ENCODE measurements around the gene SLC12A7. TPM values are rescaled to one million over a fixed set of nuclear protein-coding genes. Genes with fewer than 3 reads are reported as not detected.
"Not testable (repeated sequence)": the region's sequence is repeated elsewhere in the genome, so short reads cannot be mapped to it uniquely, and the experiment has no call there.

Gene SLC12A7
- total and polyA plus RNA-seq, 2 donors (not counting 1 experiment from before 2014, with no cell fraction given), result 2.9 to 23.9 TPM

DNA sequence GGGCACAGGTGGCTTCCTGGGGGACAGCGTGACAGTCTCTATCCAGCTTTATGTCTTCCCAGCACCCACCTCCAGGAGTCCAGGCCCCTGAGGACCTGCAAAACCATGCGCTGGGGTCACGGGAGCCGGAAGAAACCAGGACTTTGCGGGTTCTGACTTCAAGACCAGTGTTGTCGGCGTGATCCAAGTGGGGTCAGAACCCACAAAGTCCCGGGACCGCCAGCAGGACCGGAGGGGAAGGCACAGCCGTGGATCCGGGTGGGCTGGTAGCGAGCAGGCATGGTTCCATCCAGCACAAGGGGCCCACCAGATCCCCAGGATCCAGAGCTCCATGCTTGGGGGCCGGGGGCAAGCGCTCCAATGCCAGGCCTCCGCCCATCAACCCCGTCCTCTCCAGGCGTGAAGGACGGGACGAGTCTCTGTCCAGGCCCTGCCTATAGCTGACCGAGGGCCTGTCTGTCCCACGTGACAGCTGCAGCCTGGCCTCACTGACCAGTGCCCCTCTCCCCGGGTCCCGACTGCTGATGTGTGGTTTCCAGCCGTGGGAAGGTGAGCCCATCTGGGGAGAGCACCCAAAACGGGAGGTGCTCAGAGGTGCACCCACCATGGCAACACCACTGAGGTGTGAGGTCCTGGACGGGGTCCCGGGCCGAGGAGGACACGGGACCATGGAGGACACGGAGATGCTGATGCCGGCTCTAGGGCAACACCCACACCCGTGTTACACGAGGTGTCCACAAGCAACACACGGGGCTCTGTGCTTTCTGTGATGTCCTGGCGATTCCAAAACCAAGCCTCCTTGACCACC, 48.9 kb downstream of the SLC12A7 start:
- Histone ChIP-seq H3K4me3 (replicated peaks in 1 of 4; ENCODE audit: control extremely low read depth in 1 of 4, insufficient read depth in 1 of 4, low read depth in 3 of 4, low read length in 4 of 4) (no peak overlapping the region), H3K27me3 (ENCODE audit: control insufficient read depth, insufficient read depth, low read length) (no peaks in the 10 kb centered on the region), H4K20me1 (ENCODE audit: control insufficient read depth, extremely low read depth, insufficient read depth, low read length) (no peaks in the 10 kb centered on the region), H3K27ac (ENCODE audit: insufficient read depth, low read length) (no peak overlapping the region), H3K4me2 (ENCODE audit: extremely low read depth, insufficient read depth, low read length) (no peak overlapping the region), H3K9me3 (ENCODE audit: control insufficient read depth, insufficient read depth, low read depth, low read length) (no peaks in the 10 kb centered on the region), H3K36me3 (ENCODE audit: control insufficient read depth, insufficient read depth, low read length) (no peaks in the 10 kb centered on the region), H2AFZ (ENCODE audit: low read length) (no peak overlapping the region), H3K9ac (ENCODE audit: insufficient read depth, low read length) (no peak overlapping the region), H3K4me1 (ENCODE audit: control insufficient read depth, extremely low read depth, insufficient read depth, low read length) (no peaks in the 10 kb centered on the region), H3K79me2 (ENCODE audit: control insufficient read depth, insufficient read depth, low read length) (no peaks in the 10 kb centered on the region)
- DNase-seq (ENCODE audit: low read depth in 2 of 2), result no peak
- TF ChIP-seq, protein P1, sequence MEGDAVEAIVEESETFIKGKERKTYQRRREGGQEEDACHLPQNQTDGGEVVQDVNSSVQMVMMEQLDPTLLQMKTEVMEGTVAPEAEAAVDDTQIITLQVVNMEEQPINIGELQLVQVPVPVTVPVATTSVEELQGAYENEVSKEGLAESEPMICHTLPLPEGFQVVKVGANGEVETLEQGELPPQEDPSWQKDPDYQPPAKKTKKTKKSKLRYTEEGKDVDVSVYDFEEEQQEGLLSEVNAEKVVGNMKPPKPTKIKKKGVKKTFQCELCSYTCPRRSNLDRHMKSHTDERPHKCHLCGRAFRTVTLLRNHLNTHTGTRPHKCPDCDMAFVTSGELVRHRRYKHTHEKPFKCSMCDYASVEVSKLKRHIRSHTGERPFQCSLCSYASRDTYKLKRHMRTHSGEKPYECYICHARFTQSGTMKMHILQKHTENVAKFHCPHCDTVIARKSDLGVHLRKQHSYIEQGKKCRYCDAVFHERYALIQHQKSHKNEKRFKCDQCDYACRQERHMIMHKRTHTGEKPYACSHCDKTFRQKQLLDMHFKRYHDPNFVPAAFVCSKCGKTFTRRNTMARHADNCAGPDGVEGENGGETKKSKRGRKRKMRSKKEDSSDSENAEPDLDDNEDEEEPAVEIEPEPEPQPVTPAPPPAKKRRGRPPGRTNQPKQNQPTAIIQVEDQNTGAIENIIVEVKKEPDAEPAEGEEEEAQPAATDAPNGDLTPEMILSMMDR (conservative IDR thresholded peaks at IDR 0.05 in 1 of 2, IDR thresholded peaks at IDR 0.05 in 1 of 2; ENCODE audit: low read depth in 1 of 2, low read length in 2 of 2), result no peak
- TF ChIP-seq EZH2 (IDR thresholded peaks at IDR 0.05; ENCODE audit: low read length, missing control alignments), result no peak

DNA sequence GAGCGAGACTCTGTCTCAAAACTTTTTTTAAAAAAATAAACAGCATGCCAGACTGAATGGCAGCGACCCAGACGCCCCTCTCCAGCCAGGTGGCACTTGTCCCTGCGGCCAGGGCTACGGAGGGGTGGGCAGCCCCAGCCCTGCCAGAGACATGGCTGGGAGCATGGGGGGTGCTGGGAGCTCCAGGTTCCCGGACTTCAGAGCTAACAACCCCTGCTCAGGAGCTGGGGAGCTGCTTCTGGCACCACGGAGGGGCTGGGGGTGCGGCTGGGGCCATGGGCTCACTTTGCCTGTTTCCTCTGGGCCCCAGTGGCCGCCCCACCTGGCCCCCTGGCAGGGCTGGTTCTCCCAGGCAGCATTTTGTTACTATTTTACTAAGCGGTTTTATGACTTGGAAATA, 49.9 kb downstream of the SLC12A7 start:
- H3K27ac ChIP-seq (ENCODE audit: insufficient read depth, low read length), result no peak overlapping the region
- H3K4me2 ChIP-seq (ENCODE audit: extremely low read depth, insufficient read depth, low read length), result no peak overlapping the region
- H4K20me1 ChIP-seq (ENCODE audit: control insufficient read depth, extremely low read depth, insufficient read depth, low read length), result no peaks in the 10 kb centered on the region
- H3K9me3 ChIP-seq (ENCODE audit: control insufficient read depth, insufficient read depth, low read depth, low read length), result no peaks in the 10 kb centered on the region
- no peak overlapping the region for H3K9ac ChIP-seq (ENCODE audit: insufficient read depth, low read length)
- H3K4me1 ChIP-seq (ENCODE audit: control insufficient read depth, extremely low read depth, insufficient read depth, low read length), result no peaks in the 10 kb centered on the region
- H3K4me3 ChIP-seq (replicated peaks in 1 of 4; ENCODE audit: control extremely low read depth in 1 of 4, insufficient read depth in 1 of 4, low read depth in 3 of 4, low read length in 4 of 4), result no peak overlapping the region
- H3K36me3 ChIP-seq (ENCODE audit: control insufficient read depth, insufficient read depth, low read length), result no peaks in the 10 kb centered on the region
- no peaks in the 10 kb centered on the region for H3K27me3 ChIP-seq (ENCODE audit: control insufficient read depth, insufficient read depth, low read length)
- H2AFZ ChIP-seq (ENCODE audit: low read length), result no peak overlapping the region
- DNase-seq (ENCODE audit: low read depth in 2 of 2), result no peak
- H3K79me2 ChIP-seq (ENCODE audit: control insufficient read depth, insufficient read depth, low read length), result no peaks in the 10 kb centered on the region
- TF ChIP-seq, protein P1 (conservative IDR thresholded peaks at IDR 0.05 in 1 of 2, IDR thresholded peaks at IDR 0.05 in 1 of 2; ENCODE audit: low read depth in 1 of 2, low read length in 2 of 2), result no peak

DNA sequence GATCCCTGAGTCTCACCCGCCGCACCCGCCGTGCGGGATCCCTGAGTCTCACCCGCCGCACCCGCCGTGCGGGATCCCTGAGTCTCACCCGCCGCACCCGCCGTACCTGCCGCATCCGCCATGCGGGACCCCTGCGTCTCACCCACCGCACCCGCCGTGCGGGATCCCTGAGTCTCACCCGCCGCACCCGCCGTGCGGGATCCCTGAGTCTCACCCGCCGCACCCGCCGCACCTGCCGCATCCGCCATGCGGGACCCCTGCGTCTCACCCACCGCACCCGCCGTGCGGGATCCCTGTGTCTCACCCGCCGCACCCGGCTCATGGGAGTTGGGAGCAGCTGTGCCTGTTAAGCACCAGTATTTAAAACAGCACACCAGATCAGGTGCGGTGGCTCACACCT, 50.6 kb downstream of the SLC12A7 start:
- H3K4me1 ChIP-seq (ENCODE audit: control insufficient read depth, extremely low read depth, insufficient read depth, low read length); H3K9ac ChIP-seq (ENCODE audit: insufficient read depth, low read length); H3K4me3 ChIP-seq (replicated peaks in 1 of 4; ENCODE audit: control extremely low read depth in 1 of 4, insufficient read depth in 1 of 4, low read depth in 3 of 4, low read length in 4 of 4); H3K4me2 ChIP-seq (ENCODE audit: extremely low read depth, insufficient read depth, low read length); H3K9me3 ChIP-seq (ENCODE audit: control insufficient read depth, insufficient read depth, low read depth, low read length); H2AFZ ChIP-seq (ENCODE audit: low read length); H3K79me2 ChIP-seq (ENCODE audit: control insufficient read depth, insufficient read depth, low read length); H3K27me3 ChIP-seq (ENCODE audit: control insufficient read depth, insufficient read depth, low read length); H4K20me1 ChIP-seq (ENCODE audit: control insufficient read depth, extremely low read depth, insufficient read depth, low read length); DNase-seq (ENCODE audit: low read depth in 2 of 2); H3K36me3 ChIP-seq (ENCODE audit: control insufficient read depth, insufficient read depth, low read length); H3K27ac ChIP-seq (ENCODE audit: insufficient read depth, low read length): not testable (repeated sequence)
